Lower lobe of right lung (tissue), 2 donors: Measurements from ENCODE around the gene MSH4. TPM values are rescaled to one million over a fixed set of nuclear protein-coding genes. Genes with fewer than 3 reads are reported as not detected.
A peak's percentile ranks its signal among the peaks of the same experiment; 100 is the strongest.

ENCODE experiments used
- ATAC-seq, 2 donors: fragments of 200-7000 bp; cut with Tn5 transposase; one replicate each; pipeline ENCODE4 v1.9.1; 2020 to 2022; ENCODE audit warnings: mild to moderate bottlenecking in 2 of 2, moderate library complexity in 2 of 2
- DNase-seq: peaks from one replicate; pipeline ENCODE4 v3.0.0-alpha.2; 2020
- H3K27ac ChIP-seq: fragments of 200-600 bp; one replicate; pipeline ENCODE4 v1.8.0; 2022
- H3K27me3 ChIP-seq: fragments of 200-600 bp; one replicate; pipeline ENCODE4 v1.8.0; 2022; ENCODE audit warnings: low read depth
- H3K36me3 ChIP-seq: fragments of 200-600 bp; one replicate; pipeline ENCODE4 v1.8.0; 2022; ENCODE audit warnings: mild to moderate bottlenecking
- H3K4me1 ChIP-seq: fragments of 200-600 bp; one replicate; pipeline ENCODE4 v1.8.0; 2022
- H3K4me3 ChIP-seq: fragments of 200-600 bp; one replicate; pipeline ENCODE4 v1.8.0; 2022; ENCODE audit warnings: mild to moderate bottlenecking
- H3K9me3 ChIP-seq: fragments of 200-600 bp; one replicate; pipeline ENCODE4 v1.8.0; 2022
- intact Hi-C: fragments of 100-400 bp; cut with DNase I; formaldehyde crosslinking; loops from one replicate; pipeline ENCODE4 v1.11.0; 2022
- total RNA-seq: library from RNA; stranded (reverse); fragmentation: NEBNext Ultra II Directional; extraction: Animal tissue kit (Norgen Biotek cat#: 25700); gene quantifications from one replicate; pipeline ENCODE4 v1.2.1, GENCODE V29; 2021
- TF ChIP-seq, protein P1 (sequence below): fragments of 200-600 bp; IDR thresholded peaks from one replicate; pipeline ENCODE4 v1.8.0; 2022; ENCODE audit warnings: antibody characterized with exemption, mild to moderate bottlenecking
- donor health status: DM: no; HTN: yes; CAD: no; lungs with severe emphysema.

Gene MSH4
- total RNA-seq, 1 donor from 2014 or later = 0.65 TPM

DNA sequence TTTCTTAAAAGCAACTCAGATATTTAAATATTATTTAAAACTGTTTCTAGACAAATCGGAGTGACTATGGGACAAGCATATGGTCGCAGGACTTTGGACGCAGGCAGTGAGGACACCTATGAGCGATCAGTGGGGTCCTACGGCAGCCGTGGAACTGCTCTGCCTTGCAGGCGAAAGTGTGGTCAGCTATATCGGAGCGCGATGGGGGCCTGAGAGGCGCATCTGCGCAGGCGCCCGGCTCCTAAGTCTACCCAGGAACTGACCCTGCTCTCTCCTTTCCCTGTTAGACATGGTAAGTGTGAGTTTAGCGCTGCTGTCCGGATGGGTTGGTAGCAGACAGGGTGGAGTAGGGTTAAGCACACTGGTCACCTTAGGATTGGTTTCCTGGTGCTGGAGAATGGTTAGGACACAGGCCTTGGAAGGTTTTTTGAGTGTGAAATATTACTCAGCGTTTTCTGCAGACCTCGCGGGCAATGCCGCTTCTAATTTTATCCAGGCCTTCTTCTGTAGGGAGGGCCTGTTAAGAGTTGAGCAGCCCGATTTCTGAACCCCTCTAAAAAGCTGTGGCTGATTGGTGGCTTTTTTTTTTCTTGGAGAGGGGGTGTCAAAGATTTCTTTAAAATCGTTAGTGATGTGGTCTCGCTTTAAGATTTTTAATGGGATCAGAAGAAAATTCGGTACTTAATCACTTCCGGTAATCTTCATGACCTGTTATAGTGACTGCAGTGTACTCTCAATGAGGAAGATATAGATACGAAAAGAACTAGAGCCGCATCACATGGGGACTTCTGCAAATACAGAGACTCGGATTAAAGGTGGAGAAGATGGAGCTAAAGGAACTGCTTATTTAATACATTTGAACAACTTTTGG lies 10.5 kb upstream of the MSH4 start, which contains the start of gene RABGGTB:
TSS of gene RABGGTB (plus strand) at position 274 of the 871 bp plus-strand sequence. CDS start at position 290, 16 bp downstream.
- intact Hi-C loops = no loop called here

DNA sequence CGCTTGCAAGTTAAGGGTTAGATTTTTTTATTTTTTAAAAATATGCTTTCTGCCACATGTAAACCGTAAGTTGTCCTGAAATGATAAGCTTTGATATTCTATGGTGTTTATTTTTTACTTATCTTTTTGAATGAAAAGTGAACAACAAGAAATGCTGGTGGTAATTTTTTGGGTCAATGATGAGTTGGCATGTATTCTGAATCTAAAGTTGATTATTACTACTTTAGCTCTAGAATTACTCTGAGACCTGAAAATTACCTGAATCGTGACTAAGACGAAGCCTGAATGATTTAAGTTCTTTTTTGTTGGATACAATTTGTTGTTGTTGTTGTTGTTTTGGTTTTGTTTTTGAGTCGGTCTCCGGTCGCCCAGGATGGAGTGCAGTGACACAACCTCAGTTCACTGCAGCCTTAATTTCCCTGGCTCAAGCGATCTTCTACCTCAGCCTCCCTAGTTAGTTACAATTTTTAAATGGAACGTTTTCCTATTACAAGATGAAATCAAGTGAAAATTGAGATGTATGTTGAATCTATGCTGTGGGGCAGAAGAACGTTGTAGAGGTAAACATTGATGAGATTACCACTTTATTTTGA lies 9.7 kb upstream of the MSH4 start:
- no peak for ATAC-seq

More for the DNA sequence above, 10.5 kb upstream of the MSH4 start, which contains the start of gene RABGGTB:
- DNase-seq (peak; percentile 96), ATAC-seq (peak; percentile 99 to 100)
- Histone ChIP-seq H3K9me3 (no peaks in the 10 kb centered on the region), H3K36me3 (peaks cover 19% of the 10 kb centered on the region), H3K27ac (peak within 1 kb of the TSS; percentile 85), H3K4me1 (peaks cover 42% of the 10 kb centered on the region), H3K27me3 (no peaks in the 10 kb centered on the region), H3K4me3 (peak within 1 kb of the TSS; percentile 84)
- TF ChIP-seq, protein P1, sequence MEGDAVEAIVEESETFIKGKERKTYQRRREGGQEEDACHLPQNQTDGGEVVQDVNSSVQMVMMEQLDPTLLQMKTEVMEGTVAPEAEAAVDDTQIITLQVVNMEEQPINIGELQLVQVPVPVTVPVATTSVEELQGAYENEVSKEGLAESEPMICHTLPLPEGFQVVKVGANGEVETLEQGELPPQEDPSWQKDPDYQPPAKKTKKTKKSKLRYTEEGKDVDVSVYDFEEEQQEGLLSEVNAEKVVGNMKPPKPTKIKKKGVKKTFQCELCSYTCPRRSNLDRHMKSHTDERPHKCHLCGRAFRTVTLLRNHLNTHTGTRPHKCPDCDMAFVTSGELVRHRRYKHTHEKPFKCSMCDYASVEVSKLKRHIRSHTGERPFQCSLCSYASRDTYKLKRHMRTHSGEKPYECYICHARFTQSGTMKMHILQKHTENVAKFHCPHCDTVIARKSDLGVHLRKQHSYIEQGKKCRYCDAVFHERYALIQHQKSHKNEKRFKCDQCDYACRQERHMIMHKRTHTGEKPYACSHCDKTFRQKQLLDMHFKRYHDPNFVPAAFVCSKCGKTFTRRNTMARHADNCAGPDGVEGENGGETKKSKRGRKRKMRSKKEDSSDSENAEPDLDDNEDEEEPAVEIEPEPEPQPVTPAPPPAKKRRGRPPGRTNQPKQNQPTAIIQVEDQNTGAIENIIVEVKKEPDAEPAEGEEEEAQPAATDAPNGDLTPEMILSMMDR = no peak

DNA sequence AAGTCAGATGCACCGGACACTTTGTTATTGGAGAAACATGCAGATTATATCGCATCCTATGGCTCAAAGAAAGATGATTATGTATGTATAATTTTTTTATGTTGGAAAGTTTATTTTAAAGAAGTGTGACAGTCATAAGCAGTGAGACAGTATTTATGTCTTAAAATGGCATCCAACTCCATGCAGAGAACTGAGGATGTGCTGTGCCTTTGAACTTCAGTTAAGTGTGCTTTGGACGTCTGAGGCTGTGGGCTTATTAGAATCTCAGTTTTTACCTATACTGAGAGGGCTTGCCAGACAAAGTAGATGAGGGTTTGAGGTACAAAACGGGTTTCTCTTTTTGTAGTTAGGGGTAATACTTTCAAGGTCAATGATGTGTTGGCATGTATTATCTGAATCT lies 9.2 kb upstream of the MSH4 start:
- Histone ChIP-seq H3K4me3 (peak overlapping the region; percentile 84), H3K27ac (no peak overlapping the region), H3K36me3 (peaks cover 32% of the 10 kb centered on the region), H3K27me3 (no peaks in the 10 kb centered on the region), H3K9me3 (no peaks in the 10 kb centered on the region), H3K4me1 (peaks cover 42% of the 10 kb centered on the region)
- TF ChIP-seq, protein P1 = no peak
- no peak for ATAC-seq
- intact Hi-C loops = no loop called here
- DNase-seq = no peak

More for the DNA sequence above, 9.7 kb upstream of the MSH4 start:
- H3K4me1 ChIP-seq = peaks cover 42% of the 10 kb centered on the region
- no peak for DNase-seq
- H3K36me3 ChIP-seq = peaks cover 27% of the 10 kb centered on the region
- H3K27ac ChIP-seq = no peak overlapping the region
- H3K4me3 ChIP-seq = peak overlapping the region; percentile 84
- no peaks in the 10 kb centered on the region for H3K27me3 ChIP-seq
- H3K9me3 ChIP-seq = no peaks in the 10 kb centered on the region
- intact Hi-C loops = no loop called here
- TF ChIP-seq, protein P1 = no peak

DNA sequence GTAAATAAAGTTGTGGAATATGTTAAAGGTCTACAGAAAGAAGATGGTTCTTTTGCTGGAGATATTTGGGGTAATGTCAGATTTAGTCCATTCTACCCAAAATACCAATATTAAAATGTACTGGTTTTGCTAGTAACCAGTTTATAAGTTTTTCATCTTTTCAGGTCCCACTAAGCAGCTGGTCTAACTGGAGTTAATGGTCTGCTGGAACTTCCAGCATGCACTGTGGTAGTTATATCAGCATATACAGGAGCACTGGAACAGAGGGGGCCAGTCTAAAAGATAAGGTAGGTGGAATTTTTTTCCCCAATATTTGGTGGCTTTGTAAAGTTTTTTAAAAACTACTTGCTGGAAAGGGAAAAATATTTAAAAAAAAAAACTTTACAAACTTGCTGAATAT lies 6.7 kb upstream of the MSH4 start:
- Histone ChIP-seq H3K36me3 (peaks cover 56% of the 10 kb centered on the region), H3K4me1 (peaks cover 42% of the 10 kb centered on the region), H3K27me3 (no peaks in the 10 kb centered on the region), H3K4me3 (no peak overlapping the region), H3K27ac (no peak overlapping the region), H3K9me3 (no peaks in the 10 kb centered on the region)
- intact Hi-C loops = no loop called here
- TF ChIP-seq, protein P1 = no peak
- no peak for DNase-seq
- ATAC-seq = no peak

DNA sequence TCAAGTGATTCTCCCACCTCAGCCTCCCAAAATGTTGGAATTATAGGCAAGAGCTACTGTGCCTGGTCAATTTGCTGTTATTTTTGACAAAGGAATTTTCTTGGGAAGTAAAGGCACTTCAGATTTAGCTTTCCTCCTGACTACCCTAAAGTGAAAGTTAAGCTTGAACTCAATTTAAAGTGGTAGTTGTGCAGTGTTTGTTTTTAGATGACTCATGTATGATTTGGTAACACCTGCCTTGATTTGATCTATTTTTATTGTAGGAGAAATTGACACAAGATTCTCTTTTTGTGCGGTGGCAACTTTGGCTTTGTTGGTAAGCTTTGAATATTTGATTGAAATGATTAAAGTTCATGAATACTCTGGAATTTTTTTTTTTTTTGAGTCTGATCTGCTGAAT lies 5.7 kb upstream of the MSH4 start:
- Histone ChIP-seq H3K27me3 (no peaks in the 10 kb centered on the region), H3K27ac (peak overlapping the region; percentile 38), H3K36me3 (peaks cover 67% of the 10 kb centered on the region), H3K4me3 (no peak overlapping the region), H3K9me3 (no peaks in the 10 kb centered on the region), H3K4me1 (peaks cover 42% of the 10 kb centered on the region)
- DNase-seq (no peak), ATAC-seq (peak in 1 of 2 donors; percentile 71)
- intact Hi-C loops = no loop called here
- TF ChIP-seq, protein P1 = no peak
